HG03025 (cell line): ENCODE data around the gene ZNF622.
"Not testable (repeated sequence)": the region's sequence is repeated elsewhere in the genome, so short reads cannot be mapped to it uniquely, and the experiment has no call there.

Experiments
- ATAC-seq: cut with Tn5 transposase; IDR thresholded peaks from one replicate; pipeline ENCODE4 v1.9.1; 2021; ENCODE audit warnings: mild to moderate bottlenecking, moderate library complexity; ENCODE audit not compliant: unreplicated experiment, low FRiP score

ZNF622 gene

GRCh38 chr5:16436065-16436682 lies 29.4 kb downstream of the ZNF622 start:
- ATAC-seq = not testable (repeated sequence)

GRCh38 chr5:16431490-16431889 lies 34.1 kb downstream of the ZNF622 start:
- no peak for ATAC-seq

GRCh38 chr5:16430349-16431089 lies 35.1 kb downstream of the ZNF622 start:
- no peak for ATAC-seq

- no peak for ATAC-seq
These were observed 37.2 kb downstream of the ZNF622 start for GRCh38 chr5:16428359-16428758.

- ATAC-seq = no peak
These were observed 38.0 kb downstream of the ZNF622 start for GRCh38 chr5:16427587-16427986.

GRCh38 chr5:16418471-16418922 lies 47.1 kb downstream of the ZNF622 start:
- ATAC-seq = no peak

- ATAC-seq = no peak
These were observed 48.1 kb downstream of the ZNF622 start for GRCh38 chr5:16417398-16418074.

GRCh38 chr5:16414861-16415260 lies 50.7 kb downstream of the ZNF622 start:
- no peak for ATAC-seq

GRCh38 chr5:16413166-16413860 lies 52.3 kb downstream of the ZNF622 start:
- no peak for ATAC-seq

GRCh38 chr5:16412556-16412955 lies 53.0 kb downstream of the ZNF622 start:
- no peak for ATAC-seq

GRCh38 chr5:16411741-16412455 lies 53.7 kb downstream of the ZNF622 start:
- no peak for ATAC-seq

GRCh38 chr5:16411235-16411634 lies 54.4 kb downstream of the ZNF622 start:
- no peak for ATAC-seq

- ATAC-seq = no peak
These were observed 55.3 kb downstream of the ZNF622 start for GRCh38 chr5:16410338-16410737.

GRCh38 chr5:16406630-16407029 lies 59.0 kb downstream of the ZNF622 start:
- ATAC-seq = no peak

GRCh38 chr5:16406023-16406422 lies 59.6 kb downstream of the ZNF622 start:
- no peak for ATAC-seq
